Astrocyte of the cerebellum (primary cell): ENCODE data around the gene MRPS2.
"Not testable (repeated sequence)": the region's sequence is repeated elsewhere in the genome, so short reads cannot be mapped to it uniquely, and the experiment has no call there.

Experiments
- DNase-seq: peaks from one replicate; pipeline ENCODE4 v3.0.0-alpha.2; 2011; ENCODE audit warnings: low read depth
- H3K4me3 ChIP-seq: 2 replicates; pipeline ENCODE4 v1.5.1; 2011; ENCODE audit warnings: mild to moderate bottlenecking, low read depth, low read length, moderate library complexity
- CTCF ChIP-seq: IDR thresholded peaks from 2 replicates; pipeline ENCODE4 v1.5.1; 2012; ENCODE audit warnings: low read length, low read depth, moderate library complexity, mild to moderate bottlenecking; ENCODE audit errors: missing control alignments
- in situ Hi-C: cut with HindIII; loops from 2 replicates; pipeline ENCODE4 v1.10.0; 2017; ENCODE audit warnings: low sequenced_read_pairs

Gene MRPS2

GRCh38 chr9:135500525-135501260, at the start of gene MRPS2:
MRPS2 (plus strand) TSS chr9:135500682; CDS start chr9:135500711, 29 bp downstream.
- DNase-seq: peak; percentile 53
- peak; percentile 87 for TF ChIP-seq CTCF
- in situ Hi-C loops: loop anchor here (10.0 kb wide), 1 partner anchor 214 kb away; no protein-coding TSS in a partner anchor
- H3K4me3 ChIP-seq: peak within 1 kb of the TSS; percentile 87

- no peak overlapping the region for H3K4me3 ChIP-seq
- no peak for TF ChIP-seq CTCF
- in situ Hi-C loops: no loop called here
- no peak for DNase-seq
Observed at GRCh38 chr9:135450956-135451355, 49.5 kb upstream of the MRPS2 start.

- DNase-seq, H3K4me3 ChIP-seq, in situ Hi-C loops: not testable (repeated sequence)
Observed at GRCh38 chr9:135451909-135452308, 48.6 kb upstream of the MRPS2 start.

- H3K4me3 ChIP-seq: no peak overlapping the region
- in situ Hi-C loops: no loop called here
- no peak for DNase-seq
Observed at GRCh38 chr9:135454737-135455136, 45.7 kb upstream of the MRPS2 start.

GRCh38 chr9:135455401-135456030, 45.0 kb upstream of the MRPS2 start:
- DNase-seq: no peak
- in situ Hi-C loops: no loop called here
- no peak for TF ChIP-seq CTCF
- H3K4me3 ChIP-seq: no peak overlapping the region

More at GRCh38 chr9:135454737-135455136, 45.7 kb upstream of the MRPS2 start:
- no peak for TF ChIP-seq CTCF

GRCh38 chr9:135456436-135457104, 43.9 kb upstream of the MRPS2 start:
- DNase-seq: no peak
- no peak overlapping the region for H3K4me3 ChIP-seq
- no peak for TF ChIP-seq CTCF
- in situ Hi-C loops: no loop called here

- H3K4me3 ChIP-seq, in situ Hi-C loops, DNase-seq: not testable (repeated sequence)
Observed at GRCh38 chr9:135458478-135458877, 42.0 kb upstream of the MRPS2 start.
